Measurements from ENCODE around the gene KRTAP10-9.
"Not testable (repeated sequence)": the region's sequence is repeated elsewhere in the genome, so short reads cannot be mapped to it uniquely, and the experiment has no call there.

- not testable (repeated sequence) for TF ChIP-seq CTCF (IDR thresholded peaks at IDR 0.05 in 4 of 5, conservative IDR thresholded peaks at IDR 0.05 in 1 of 5); POLR2A (IDR thresholded peaks at IDR 0.05)
These were observed 35.7 kb upstream of the KRTAP10-9 start for GRCh38 chr21:44590897-44591800.
